ENCODE measurements around the gene DUSP3.

DNA sequence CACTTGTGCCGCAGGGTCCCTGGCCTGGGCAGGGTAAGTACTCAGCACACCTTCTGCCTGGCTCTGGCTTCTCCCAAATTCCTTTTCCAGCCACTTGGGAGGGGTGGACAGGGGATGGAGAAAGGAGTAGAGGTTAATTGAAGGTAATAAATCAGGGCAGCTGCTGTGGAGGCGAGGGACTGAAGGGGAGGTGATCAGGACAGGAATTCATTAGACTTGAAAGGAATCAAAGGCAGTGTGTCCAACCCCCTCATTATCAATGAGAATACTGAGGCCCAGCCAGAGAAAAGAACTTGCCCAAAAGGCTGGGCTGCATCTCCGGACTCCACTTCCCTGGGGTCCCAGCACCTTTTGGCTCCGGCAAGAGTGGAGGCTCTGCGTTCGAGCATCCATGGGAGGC lies 22.6 kb downstream of the DUSP3 start:
- TF ChIP-seq YY1 (IDR thresholded peaks at IDR 0.05; ENCODE audit: insufficient read depth, insufficient read length) = no peak
- no peak for TF ChIP-seq SUZ12 (IDR thresholded peaks at IDR 0.05; ENCODE audit: extremely low read depth, insufficient read depth, insufficient read length)
